GM12891 (cell line): ENCODE measurements around the gene KCNMB3.

Experiments
- DNase-seq: peaks from one replicate; pipeline ENCODE4 v3.0.0; 2011; ENCODE audit warnings: low spot score; ENCODE audit not compliant: insufficient read length
- FAIRE-seq: peaks from 2 replicates; lab custom pipeline; 2011; peaks lifted over from hg19 to GRCh38; lab: Jason Lieb, UNC
- PAX5 ChIP-seq: IDR thresholded peaks from 2 replicates; pipeline ENCODE4 v1.6.1; 2011; ENCODE audit warnings: low read length, moderate library complexity, mild to moderate bottlenecking; ENCODE audit not compliant: insufficient read depth, severe bottlenecking
- POLR2A ChIP-seq: IDR thresholded peaks from 2 replicates; pipeline ENCODE4 v1.6.1; 2011; ENCODE audit warnings: low read depth, low read length, control low read depth
- POLR2AphosphoS5 ChIP-seq: IDR thresholded peaks from 2 replicates; pipeline ENCODE4 v1.6.1; 2011; ENCODE audit warnings: low read depth, low read length, control low read depth
- POU2F2 ChIP-seq: IDR thresholded peaks from 2 replicates; pipeline ENCODE4 v1.6.1; 2011; ENCODE audit warnings: low read depth, mild to moderate bottlenecking, control low read depth, low read length, moderate library complexity
- SPI1 ChIP-seq: IDR thresholded peaks from 2 replicates; pipeline ENCODE4 v1.6.1; 2011; ENCODE audit warnings: low read depth, low read length, control low read depth
- TAF1 ChIP-seq: IDR thresholded peaks from 2 replicates; pipeline ENCODE4 v1.6.1; 2011; ENCODE audit warnings: low read depth, low read length, control low read depth

KCNMB3 gene

GRCh38 chr3:179196700-179197099 lies 54.2 kb downstream of the KCNMB3 start:
- no peak for DNase-seq
- FAIRE-seq: no peak
- TF ChIP-seq POLR2AphosphoS5 (no peak), POU2F2 (no peak), TAF1 (no peak), SPI1 (no peak), PAX5 (no peak), POLR2A (no peak)

DNA sequence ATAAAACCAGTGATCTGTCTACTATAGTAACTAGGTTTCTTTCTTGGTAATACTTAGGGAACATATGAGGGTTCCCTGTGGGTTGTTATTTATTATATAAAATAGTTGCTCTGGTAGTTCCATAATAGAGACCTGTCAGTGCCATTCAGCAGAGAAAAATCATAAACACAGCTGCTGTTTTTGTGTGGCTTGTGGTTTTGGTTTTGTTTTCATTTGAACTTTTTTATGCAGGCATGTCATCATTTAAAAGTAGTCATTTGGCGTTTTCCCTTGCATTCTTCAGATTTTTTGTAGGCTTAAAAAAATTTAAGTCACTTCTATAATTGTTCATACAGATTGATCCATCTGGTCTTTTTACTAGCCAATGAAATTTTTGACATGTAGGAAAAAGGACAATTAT lies 54.8 kb downstream of the KCNMB3 start:
- TF ChIP-seq PAX5: no peak
- peak; percentile 14 for DNase-seq
- FAIRE-seq: no peak

- DNase-seq (no peak), FAIRE-seq (no peak)
- TF ChIP-seq POLR2AphosphoS5 (no peak), SPI1 (no peak), POLR2A (no peak), POU2F2 (no peak), TAF1 (no peak), PAX5 (no peak)
Measured at GRCh38 chr3:179194931-179195330, 56.0 kb downstream of the KCNMB3 start.
